ENCODE measurements around the gene COL23A1.

COL23A1 gene

GRCh38 chr5:178250263-178250662 is 339.9 kb downstream of the COL23A1 start:
- H3K4me3 ChIP-seq (replicated peaks; ENCODE audit: low read depth, low read length) = no peak overlapping the region
- TF ChIP-seq CTCF (IDR thresholded peaks at IDR 0.05; ENCODE audit: low read length, missing control alignments) = no peak
- DNase-seq (ENCODE audit: low read depth) = no peak

GRCh38 chr5:178249191-178249989 is 340.8 kb downstream of the COL23A1 start:
- peak; percentile 36 for DNase-seq (ENCODE audit: low read depth)
- H3K4me3 ChIP-seq (replicated peaks; ENCODE audit: low read depth, low read length) = no peak overlapping the region
- no peak for TF ChIP-seq CTCF (IDR thresholded peaks at IDR 0.05; ENCODE audit: low read length, missing control alignments)

GRCh38 chr5:178248750-178249149 is 341.4 kb downstream of the COL23A1 start:
- no peak for TF ChIP-seq CTCF (IDR thresholded peaks at IDR 0.05; ENCODE audit: low read length, missing control alignments)
- H3K4me3 ChIP-seq (replicated peaks; ENCODE audit: low read depth, low read length) = no peak overlapping the region
- no peak for DNase-seq (ENCODE audit: low read depth)

- DNase-seq (ENCODE audit: low read depth) = no peak
- H3K4me3 ChIP-seq (replicated peaks; ENCODE audit: low read depth, low read length) = no peak overlapping the region
- TF ChIP-seq CTCF (IDR thresholded peaks at IDR 0.05; ENCODE audit: low read length, missing control alignments) = no peak
Measured at GRCh38 chr5:178247481-178248456, 342.4 kb downstream of the COL23A1 start.

GRCh38 chr5:178246624-178247279 is 343.4 kb downstream of the COL23A1 start:
- no peak for DNase-seq (ENCODE audit: low read depth)
- H3K4me3 ChIP-seq (replicated peaks; ENCODE audit: low read depth, low read length) = no peak overlapping the region
- no peak for TF ChIP-seq CTCF (IDR thresholded peaks at IDR 0.05; ENCODE audit: low read length, missing control alignments)

GRCh38 chr5:178245389-178245788 is 344.8 kb downstream of the COL23A1 start:
- DNase-seq (ENCODE audit: low read depth) = no peak
- H3K4me3 ChIP-seq (replicated peaks; ENCODE audit: low read depth, low read length) = no peak overlapping the region
- TF ChIP-seq CTCF (IDR thresholded peaks at IDR 0.05; ENCODE audit: low read length, missing control alignments) = no peak

Data from fibroblast of pulmonary artery (primary cell).